ENCODE results near the gene SAP30. TPM values are rescaled to one million over a fixed set of nuclear protein-coding genes. Genes with fewer than 3 reads are reported as not detected.

The SAP30 gene
- total and polyA plus RNA-seq, 2 of the 4 experiments (the other 2 are of a cell fraction) = 3.8 to 11.7 TPM

- Histone ChIP-seq H4K8ac (ENCODE audit: low read depth in 2 of 2, low read length in 2 of 2) (no peak overlapping the region), H4K91ac (ENCODE audit: insufficient read depth, low read depth, low read length) (no peak overlapping the region), H2BK20ac (ENCODE audit: low read depth, low read length) (no peak overlapping the region), H3K9ac (ENCODE audit: low read depth, low read length) (no peak overlapping the region), H4K5ac (ENCODE audit: low read depth, low read length) (no peak overlapping the region), H3K9me3 (ENCODE audit: control insufficient read depth, insufficient read depth, low read length) (no peaks in the 10 kb centered on the region), H3K4ac (ENCODE audit: low read depth, low read length) (no peak overlapping the region), H3K4me2 (ENCODE audit: low read depth, low read length) (no peak overlapping the region), H4K20me1 (ENCODE audit: insufficient read depth, low read length) (no peaks in the 10 kb centered on the region), H3K18ac (ENCODE audit: low read depth, low read length) (no peak overlapping the region), H3K4me3 (ENCODE audit: insufficient read depth, low read depth, low read length) (no peak overlapping the region), H2BK15ac (ENCODE audit: low read depth, low read length) (no peak overlapping the region), H3K27ac (ENCODE audit: insufficient read depth, low read length) (no peak overlapping the region), H3K36me3 (ENCODE audit: control insufficient read depth, insufficient read depth, low read length) (0 out of 2 replicates have a peak, but pooled peaks cover 2% of the 10 kb centered on the region), H3K27me3 (ENCODE audit: control insufficient read depth, insufficient read depth, low read length) (no peaks in the 10 kb centered on the region), H3K79me1 (ENCODE audit: low read depth in 1 of 2, low read length in 2 of 2) (no peaks in the 10 kb centered on the region), H3K23ac (ENCODE audit: low read depth, low read length) (no peak overlapping the region), H2AK9ac (replicated peaks; ENCODE audit: low read depth, low read length, poor library complexity) (no peak overlapping the region), H3K14ac (replicated peaks; ENCODE audit: low read depth, low read length) (no peak overlapping the region), H3K9me1 (ENCODE audit: insufficient read depth, low read length) (no peaks in the 10 kb centered on the region; the same call in 1 of the 2 replicates), H2BK5ac (ENCODE audit: low read depth, low read length, poor library complexity, severe bottlenecking) (no peak overlapping the region), H2AFZ (replicated peaks; ENCODE audit: low read length, poor library complexity) (no peak overlapping the region), H3K4me1 (ENCODE audit: control insufficient read depth, insufficient read depth, low read length) (no peaks in the 10 kb centered on the region), H2AK5ac (ENCODE audit: low read depth, low read length) (no peak overlapping the region), H2BK120ac (ENCODE audit: low read depth, low read length) (no peak overlapping the region), H3K56ac (ENCODE audit: extremely low read depth, insufficient read depth, low read length) (no peak overlapping the region)
- TF ChIP-seq ELK1 (IDR thresholded peaks at IDR 0.05; ENCODE audit: borderline replicate concordance, low read depth, low read length) (no peak), RFX5 (IDR thresholded peaks at IDR 0.05; ENCODE audit: low read depth, low read length) (no peak), NFE2L2 (IDR thresholded peaks at IDR 0.05; ENCODE audit: low read depth, low read length) (no peak), RCOR1 (IDR thresholded peaks at IDR 0.05; ENCODE audit: insufficient replicate concordance, low read length) (no peak), SMC3 (IDR thresholded peaks at IDR 0.05; ENCODE audit: low read depth, low read length) (no peak), USF2 (IDR thresholded peaks at IDR 0.05; ENCODE audit: low read depth, low read length) (no peak), CTCF (conservative IDR thresholded peaks at IDR 0.05; ENCODE audit: low read depth, low read length) (no peak)
- no peak for DNase-seq
- ATAC-seq (ENCODE audit: low read depth) = no peak
- dilution Hi-C loops (cut with HindIII; ENCODE audit: low sequenced_read_pairs, unreplicated experiment) (no loop called here), in situ Hi-C loops (cut with MboI; ENCODE audit: low sequenced_read_pairs) (no loop called here), intact Hi-C loops (cut with micrococcal nuclease) (no loop called here)
- POLR2A ChIA-PET (ENCODE audit: unreplicated experiment) = no interaction called here
- CTCF ChIA-PET = interaction anchor here (0.6 kb wide), 1 partner anchor 42 kb away, joined by 3 read pairs; no protein-coding TSS in a partner anchor
- no TSS peak for BruUV-seq (replicated peaks)
Observed at GRCh38 chr4:173386751-173387150, 16.0 kb downstream of the SAP30 start.
